ENCODE results near the gene PSME4. TPM values are rescaled to one million over a fixed set of nuclear protein-coding genes. Genes with fewer than 3 reads are reported as not detected.

The PSME4 gene, protein sequence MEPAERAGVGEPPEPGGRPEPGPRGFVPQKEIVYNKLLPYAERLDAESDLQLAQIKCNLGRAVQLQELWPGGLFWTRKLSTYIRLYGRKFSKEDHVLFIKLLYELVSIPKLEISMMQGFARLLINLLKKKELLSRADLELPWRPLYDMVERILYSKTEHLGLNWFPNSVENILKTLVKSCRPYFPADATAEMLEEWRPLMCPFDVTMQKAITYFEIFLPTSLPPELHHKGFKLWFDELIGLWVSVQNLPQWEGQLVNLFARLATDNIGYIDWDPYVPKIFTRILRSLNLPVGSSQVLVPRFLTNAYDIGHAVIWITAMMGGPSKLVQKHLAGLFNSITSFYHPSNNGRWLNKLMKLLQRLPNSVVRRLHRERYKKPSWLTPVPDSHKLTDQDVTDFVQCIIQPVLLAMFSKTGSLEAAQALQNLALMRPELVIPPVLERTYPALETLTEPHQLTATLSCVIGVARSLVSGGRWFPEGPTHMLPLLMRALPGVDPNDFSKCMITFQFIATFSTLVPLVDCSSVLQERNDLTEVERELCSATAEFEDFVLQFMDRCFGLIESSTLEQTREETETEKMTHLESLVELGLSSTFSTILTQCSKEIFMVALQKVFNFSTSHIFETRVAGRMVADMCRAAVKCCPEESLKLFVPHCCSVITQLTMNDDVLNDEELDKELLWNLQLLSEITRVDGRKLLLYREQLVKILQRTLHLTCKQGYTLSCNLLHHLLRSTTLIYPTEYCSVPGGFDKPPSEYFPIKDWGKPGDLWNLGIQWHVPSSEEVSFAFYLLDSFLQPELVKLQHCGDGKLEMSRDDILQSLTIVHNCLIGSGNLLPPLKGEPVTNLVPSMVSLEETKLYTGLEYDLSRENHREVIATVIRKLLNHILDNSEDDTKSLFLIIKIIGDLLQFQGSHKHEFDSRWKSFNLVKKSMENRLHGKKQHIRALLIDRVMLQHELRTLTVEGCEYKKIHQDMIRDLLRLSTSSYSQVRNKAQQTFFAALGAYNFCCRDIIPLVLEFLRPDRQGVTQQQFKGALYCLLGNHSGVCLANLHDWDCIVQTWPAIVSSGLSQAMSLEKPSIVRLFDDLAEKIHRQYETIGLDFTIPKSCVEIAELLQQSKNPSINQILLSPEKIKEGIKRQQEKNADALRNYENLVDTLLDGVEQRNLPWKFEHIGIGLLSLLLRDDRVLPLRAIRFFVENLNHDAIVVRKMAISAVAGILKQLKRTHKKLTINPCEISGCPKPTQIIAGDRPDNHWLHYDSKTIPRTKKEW (N-terminal part only)
- polyA plus RNA-seq (ENCODE audit: insufficient read length), result 82.8 TPM
- long read RNA-seq, donor 1, partial matches to known transcripts, result 9 of 10 reads
- long read RNA-seq, donor 1, other reads (novel, unspliced or antisense), result 0 of 10 reads
- long read RNA-seq, donor 2, partial matches to known transcripts, result 15 of 15 reads
- long read RNA-seq, donor 2, other reads (novel, unspliced or antisense), result 0 of 15 reads
- long read RNA-seq, donor 3, partial matches to known transcripts, result 7 of 7 reads
- long read RNA-seq, donor 3, other reads (novel, unspliced or antisense), result 0 of 7 reads
- long read RNA-seq, donor 4, result 0 reads
- long read RNA-seq, donor 5, partial matches to known transcripts, result 20 of 44 reads
- long read RNA-seq, donor 5, other reads (novel, unspliced or antisense), result 24 of 44 reads
- long read RNA-seq, donor 6, partial matches to known transcripts, result 14 of 14 reads
- long read RNA-seq, donor 6, other reads (novel, unspliced or antisense), result 0 of 14 reads
- long read RNA-seq, donor 7, full-length matches to known transcripts, result 2 of 21 reads
- long read RNA-seq, donor 7, partial matches to known transcripts, result 19 of 21 reads
- long read RNA-seq, donor 7, other reads (novel, unspliced or antisense), result 0 of 21 reads
- long read RNA-seq, donor 8, result 0 reads

DNA sequence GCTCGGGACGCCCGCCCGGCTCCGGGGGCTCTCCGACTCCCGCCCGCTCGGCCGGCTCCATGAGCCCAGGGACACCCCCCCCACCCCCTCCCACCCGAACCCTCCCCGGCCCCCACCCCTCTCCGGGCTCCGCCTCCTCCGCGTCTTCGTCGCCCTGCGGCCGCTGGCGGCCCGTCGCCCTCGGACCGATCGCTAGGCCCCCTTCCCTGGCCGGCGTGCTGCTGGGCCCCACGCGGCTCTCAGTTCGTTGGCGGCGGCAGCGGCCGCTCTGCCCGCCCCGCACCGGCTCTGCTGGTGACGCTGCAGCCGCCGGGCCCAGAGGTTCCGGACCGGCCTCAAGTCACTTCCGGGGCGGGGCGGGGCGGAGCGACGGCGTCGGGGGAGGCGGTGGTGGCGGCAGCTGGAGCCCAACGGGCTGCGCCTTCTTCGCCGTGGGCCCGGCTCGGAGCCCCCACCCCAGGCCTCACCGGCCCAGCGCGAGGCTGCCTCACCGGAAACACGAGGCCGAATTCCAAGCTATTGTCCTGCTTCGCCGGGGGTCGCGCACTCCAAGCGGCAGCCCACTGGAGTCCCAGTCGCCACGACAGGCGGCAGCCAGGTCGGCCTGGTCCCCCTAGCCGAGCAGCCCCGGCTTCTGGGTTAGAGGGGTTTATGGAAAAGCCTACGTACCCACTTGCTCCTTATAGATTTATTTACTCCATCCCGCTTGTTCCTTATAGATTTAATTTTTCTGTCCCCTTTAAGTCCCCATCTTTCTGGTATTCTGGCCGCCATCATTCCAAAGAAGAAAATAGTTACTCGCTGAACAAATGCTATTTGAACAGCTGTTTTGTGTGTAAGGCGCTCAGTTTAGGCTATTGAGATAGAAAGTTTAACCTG is at the start of gene PSME4:
Gene PSME4 (minus strand): TSS at position 270 of the 879 bp plus-strand sequence. CDS start 209 bp downstream, at position 61.
- DNase-seq, result peak; percentile 91

DNA sequence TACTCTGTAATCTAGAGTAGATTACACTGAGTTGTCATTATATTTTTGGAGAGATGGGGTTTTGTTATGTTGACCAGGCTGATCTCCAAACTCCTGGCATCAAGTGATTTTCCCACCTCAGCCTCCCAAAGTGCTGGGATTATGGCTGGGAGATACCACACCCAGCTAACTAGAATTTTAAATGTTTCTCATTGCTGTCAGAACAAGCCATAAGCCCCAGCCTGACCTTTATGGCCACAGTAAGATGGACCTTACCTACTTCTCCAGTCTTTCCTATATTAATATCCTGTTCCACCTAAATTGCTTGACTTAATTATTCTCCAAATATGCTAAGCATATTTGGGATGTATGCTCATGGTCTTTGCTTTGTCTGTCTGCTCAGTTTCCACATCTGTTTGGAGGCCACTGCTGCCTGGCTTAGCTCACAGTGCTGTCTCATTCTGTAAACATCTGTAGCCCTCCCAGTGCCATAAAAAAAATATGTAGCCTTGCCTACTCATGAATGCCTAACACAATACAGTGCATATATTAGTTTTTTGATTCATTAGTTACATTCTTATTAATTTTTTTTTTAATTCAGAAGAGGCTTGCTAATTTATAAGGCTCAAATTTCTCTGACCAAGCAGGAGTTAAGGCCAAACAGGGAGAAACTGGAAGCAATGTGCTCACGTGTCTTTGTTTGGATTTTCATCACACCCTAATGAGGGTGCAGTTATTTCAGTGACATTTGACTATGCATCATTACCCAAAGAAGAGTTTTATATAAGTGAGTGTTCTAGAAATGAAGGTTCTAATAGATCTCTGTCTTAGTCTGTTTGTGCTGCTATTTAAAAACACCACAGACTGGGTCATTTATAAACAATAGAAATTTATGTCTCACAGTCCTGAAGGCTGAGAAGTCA is 45.3 kb upstream of the PSME4 start:
- no peak for DNase-seq

DNA sequence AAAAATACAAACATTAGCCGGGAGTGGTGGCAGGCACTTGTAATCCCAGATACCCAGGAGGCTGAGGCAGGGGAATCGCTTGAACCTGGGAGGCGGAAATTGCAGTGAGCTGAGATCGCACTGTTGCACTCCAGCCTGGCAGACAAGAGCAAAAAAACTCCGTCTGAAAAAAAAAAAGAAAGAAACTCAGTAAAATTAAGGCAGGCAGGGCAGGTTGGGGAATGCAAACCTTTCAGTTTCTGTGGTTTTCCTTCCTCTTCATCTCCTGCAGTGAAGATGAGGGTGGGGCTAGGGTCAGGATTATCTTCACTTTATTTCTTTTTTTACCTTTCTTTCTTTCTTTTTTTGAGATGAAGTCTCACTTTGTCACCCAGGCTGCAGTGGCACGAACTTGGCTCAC is 43.2 kb upstream of the PSME4 start:
- DNase-seq, result no peak

DNA sequence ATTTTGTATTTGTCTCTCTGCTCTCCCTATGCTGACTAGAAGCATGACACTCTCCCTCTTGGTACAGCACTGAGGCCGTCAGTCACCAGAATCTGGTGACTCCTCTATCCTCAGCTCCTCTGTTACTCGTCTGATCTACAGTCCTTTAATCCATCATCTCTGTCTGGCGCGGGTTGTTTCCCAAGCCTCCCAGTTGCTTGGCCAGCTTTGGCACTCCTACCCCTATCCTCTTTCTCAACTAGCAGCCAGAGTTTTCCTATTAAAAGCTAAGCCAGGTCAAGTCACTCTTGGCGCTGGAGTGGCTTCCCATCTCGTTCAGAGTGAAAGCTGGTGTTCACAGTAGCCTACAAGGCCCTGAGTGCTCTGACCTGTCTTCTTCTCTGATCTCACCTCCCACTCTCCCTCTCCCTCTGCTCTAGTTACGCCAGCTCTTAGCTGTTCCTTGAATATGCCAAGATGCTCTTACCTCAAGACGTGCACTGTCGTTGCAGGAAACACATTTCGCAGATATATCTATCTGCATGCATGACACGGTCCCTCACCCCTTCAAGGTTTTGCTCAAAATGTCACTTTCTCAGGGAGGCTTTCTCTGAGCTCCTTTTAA is 41.8 kb upstream of the PSME4 start:
- DNase-seq, result no peak

DNA sequence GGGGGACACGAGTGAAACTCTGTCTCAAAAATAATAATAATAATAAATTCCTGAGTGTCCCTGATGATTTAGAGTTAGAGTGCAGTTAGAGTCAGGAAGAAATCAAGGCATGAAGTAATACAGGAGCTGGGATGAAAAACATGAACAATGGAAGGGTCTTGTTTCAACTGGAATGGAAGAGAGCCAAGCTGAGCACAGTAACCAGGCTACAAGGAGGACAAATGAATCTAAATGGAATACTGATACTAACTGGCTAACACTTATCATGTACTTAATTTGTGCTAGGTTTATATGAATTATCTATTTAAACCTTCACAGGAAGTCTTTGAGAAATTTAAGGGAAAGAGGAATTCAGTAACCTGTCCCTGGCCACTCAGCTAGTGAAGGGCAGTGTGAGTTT is 38.8 kb upstream of the PSME4 start:
- DNase-seq, result no peak

DNA sequence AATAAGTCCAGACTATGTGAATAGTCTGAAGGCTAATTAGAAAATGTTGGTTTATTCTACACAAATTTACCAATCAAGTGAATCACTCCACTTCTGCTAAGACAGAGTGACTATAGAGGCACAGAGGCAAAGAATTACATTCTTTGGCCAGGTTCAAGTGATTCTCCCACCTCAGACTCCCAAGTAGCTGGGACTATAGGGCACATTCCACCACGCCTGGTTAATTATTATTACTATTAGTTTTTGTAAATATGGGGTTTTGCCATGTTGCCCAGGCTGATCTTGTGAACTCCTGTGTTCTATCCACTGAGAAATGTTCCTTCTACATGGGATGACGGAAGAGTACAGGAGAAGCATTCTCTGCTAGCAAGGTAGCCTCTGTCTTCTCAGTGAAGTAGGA is 37.6 kb upstream of the PSME4 start:
- no peak for DNase-seq

DNA sequence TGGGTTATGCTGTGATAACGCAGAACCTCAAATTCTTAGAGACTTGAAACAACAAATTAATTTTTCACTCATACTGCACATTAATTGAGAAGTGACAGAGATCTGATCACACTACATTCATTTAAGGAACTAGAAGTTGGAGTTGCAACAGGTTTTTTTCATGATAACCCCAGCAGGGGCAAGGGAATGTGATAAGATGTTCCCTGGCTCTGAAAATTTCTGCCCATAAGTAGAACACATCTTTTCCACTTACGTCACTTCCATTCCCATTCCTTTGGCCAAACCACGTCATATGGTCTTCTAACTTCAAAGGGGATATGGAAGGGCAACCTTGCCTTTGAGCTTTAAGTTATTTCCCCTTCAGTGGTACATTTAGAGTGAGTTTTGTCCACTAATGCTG is 29.7 kb upstream of the PSME4 start:
- no peak for DNase-seq

DNA sequence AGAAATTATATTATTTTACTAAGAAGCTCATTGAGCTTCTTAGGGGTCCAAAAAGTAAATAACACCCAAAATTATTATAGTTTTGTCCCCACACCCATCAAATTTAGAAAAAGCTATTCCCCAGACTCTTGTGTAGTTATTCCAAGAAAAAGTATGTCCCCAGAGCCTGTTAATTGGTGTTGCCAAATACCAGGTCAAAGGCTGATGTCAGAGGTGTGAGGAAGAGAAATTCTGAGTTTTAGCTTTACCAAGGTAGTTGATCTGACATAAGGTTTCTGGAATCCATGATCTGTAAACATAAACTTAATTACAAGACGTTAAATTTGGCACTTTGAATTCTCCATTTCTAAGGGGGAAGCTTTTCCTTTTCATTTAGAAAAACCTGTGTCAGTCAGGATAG is 29.3 kb upstream of the PSME4 start:
- DNase-seq, result no peak

GRCh38 chr2:53998834-53999233 is 28.0 kb upstream of the PSME4 start:
- no peak for DNase-seq

GRCh38 chr2:53994818-53995808 is 24.3 kb upstream of the PSME4 start:
- DNase-seq, result no peak

GRCh38 chr2:53991948-53992347 is 21.2 kb upstream of the PSME4 start:
- DNase-seq, result no peak

- DNase-seq, result no peak
These were observed 18.5 kb upstream of the PSME4 start for GRCh38 chr2:53989210-53989862.

DNA sequence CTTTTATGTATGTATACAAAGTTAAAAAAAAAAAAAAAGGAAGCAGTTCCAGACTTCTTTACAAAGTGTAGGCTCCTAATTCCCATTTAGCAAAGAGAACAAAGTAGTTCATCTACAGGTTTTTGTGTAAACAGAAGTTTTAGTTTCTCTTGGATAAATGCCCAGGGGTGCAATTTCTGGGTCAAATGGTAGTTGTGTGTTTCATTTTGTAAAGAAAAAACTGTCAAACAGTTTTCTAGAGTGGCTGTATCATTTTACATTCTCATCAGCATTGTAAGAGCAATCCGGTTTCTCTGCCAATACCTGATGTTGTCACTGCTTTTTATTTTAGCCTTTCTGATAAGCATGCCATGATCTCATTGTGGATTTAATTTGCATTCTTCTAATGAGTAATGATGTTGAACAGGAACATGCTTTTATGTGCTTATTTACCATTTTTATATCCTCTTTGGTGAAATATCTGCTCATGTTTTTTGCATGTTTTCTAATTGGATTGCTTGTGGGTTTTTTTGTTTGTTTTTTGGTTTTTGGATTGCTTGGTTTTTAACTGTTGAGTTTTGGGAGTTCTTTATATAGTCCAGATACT is 16.6 kb upstream of the PSME4 start:
- peak; percentile 47 for DNase-seq

DNA sequence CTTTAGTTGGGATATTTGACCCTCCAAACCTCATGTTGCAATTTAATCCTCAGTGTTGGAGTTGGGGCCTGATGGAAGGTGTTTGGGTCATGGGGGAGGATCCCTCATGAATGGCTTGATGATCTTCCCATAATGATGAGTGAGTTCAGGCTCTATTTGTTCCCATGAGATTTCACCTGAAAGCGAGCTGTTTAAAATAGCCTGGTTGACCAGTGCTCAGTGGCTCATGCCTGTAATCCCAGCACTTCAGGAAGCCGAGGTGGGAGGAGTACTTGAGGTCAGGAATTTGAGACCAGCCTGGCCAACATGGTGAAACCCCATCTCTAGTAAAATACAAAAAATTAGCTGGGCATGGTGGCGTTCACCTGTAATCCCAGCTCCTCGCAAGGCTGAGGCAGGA is 14.9 kb upstream of the PSME4 start:
- DNase-seq, result no peak

GRCh38 chr2:53969968-53970723 is 647 bp downstream of the PSME4 start:
- DNase-seq, result peak; percentile 50

All from left kidney (tissue), 8 donors.